Sigmoid colon (tissue), 7 donors: ENCODE measurements around the gene AP3M1. TPM values are rescaled to one million over a fixed set of nuclear protein-coding genes. Genes with fewer than 3 reads are reported as not detected.
A peak's percentile ranks its signal among the peaks of the same experiment; 100 is the strongest.
"Not testable (repeated sequence)": the region's sequence is repeated elsewhere in the genome, so short reads cannot be mapped to it uniquely, and the experiment has no call there.

ENCODE experiments used
- DNase-seq: peaks from one replicate; pipeline ENCODE4 v3.0.0-alpha.2; 2019
- H3K27ac ChIP-seq, 4 donors: fragments of 200-600 bp; sonication (generic); one replicate each; pipeline ENCODE4 v1.5.1; 2016 to 2019; ENCODE audit warnings: mild to moderate bottlenecking in 1 of 4
- H3K27me3 ChIP-seq, 3 donors: fragments of 200-600 bp; sonication (generic); one replicate each; pipeline ENCODE4 v1.5.1; 2019; ENCODE audit warnings: mild to moderate bottlenecking in 1 of 3
- H3K36me3 ChIP-seq, 4 donors: fragments of 200-600 bp; sonication (generic); one replicate each; pipeline ENCODE4 v1.5.1; 2016 to 2019
- H3K4me1 ChIP-seq, 4 donors: fragments of 200-600 bp; sonication (generic); one replicate each; pipeline ENCODE4 v1.5.1; 2017 to 2019
- H3K4me3 ChIP-seq, 4 donors: fragments of 200-600 bp; sonication (generic); one replicate each; pipeline ENCODE4 v1.5.1; 2017 to 2019; ENCODE audit warnings: mild to moderate bottlenecking in 2 of 4, moderate library complexity in 1 of 4
- H3K9me3 ChIP-seq, 4 donors: fragments of 200-600 bp in 3 of 4; sonication (generic) in 3 of 4; one replicate each; pipeline versions ENCODE4 v1.5.1 to v1.6.1; 2013 to 2019
- EP300 ChIP-seq, 4 donors: sonication (generic); formaldehyde crosslinking; IDR thresholded peaks; one replicate each; pipeline ENCODE4 v1.6.1; 2017; ENCODE audit warnings: antibody characterized with exemption in 4 of 4
- POLR2A ChIP-seq, 2 donors: fragments of 450-650 bp; IDR thresholded peaks; one replicate each; pipeline ENCODE4 v1.6.1; 2016; ENCODE audit warnings: antibody characterized with exemption in 2 of 2, mild to moderate bottlenecking in 2 of 2, moderate library complexity in 2 of 2
- POLR2AphosphoS5 ChIP-seq, 4 donors: sonication (generic); formaldehyde crosslinking; IDR thresholded peaks; one replicate each; pipeline ENCODE4 v1.6.1; 2017; ENCODE audit warnings: antibody characterized with exemption in 4 of 4
- WGBS, 2 donors: extraction: QIAGEN DNeasy Blood & Tissue Kit; methylation state at CpG; one replicate each; pipeline ENCODE4 v1.1.7; 2013; 5-methylcytosine and 5-hydroxymethylcytosine counted together
- intact Hi-C: fragments of 100-400 bp; cut with DNase I; formaldehyde crosslinking; loops from one replicate; pipeline ENCODE4 v1.15.1; 2023
- polyA plus RNA-seq, 3 donors: library from polyadenylated mRNA; stranded (reverse); fragments of 200-250 nt; gene quantifications; one replicate each; pipeline ENCODE4 v1.2.3, GENCODE V29; 2013
- total RNA-seq, 4 donors: library from RNA; depleted of rRNA; stranded (reverse); fragments of >200 nt; gene quantifications; one replicate each; pipeline ENCODE4 v1.1.0, GENCODE V29; 2016
- TF ChIP-seq, protein P1 (sequence below), 4 experiments: fragments of 450-650 bp in 3 of 4; fragments of 200-600 bp in 1 of 4; IDR thresholded peaks; one replicate each; pipeline ENCODE4 v1.5.1; 2016 to 2019; ENCODE audit warnings: antibody characterized with exemption in 4 of 4, mild to moderate bottlenecking in 3 of 4, moderate library complexity in 2 of 4
- donor health status: healthy with polysubstance abuse.
- donor health status: Bipolar disorder and iron deficiency.
- donor health status: healthy.

The AP3M1 gene
- total and polyA plus RNA-seq, 7 donors: 13.8 to 36.3 (median 26.7) TPM

- H3K27ac ChIP-seq: peak overlapping the region; percentile 15 to 81 (median 57)
- no peaks in the 10 kb centered on the region for H3K27me3 ChIP-seq
These were observed 5.5 kb downstream of the AP3M1 start for GRCh38 chr10:74145133-74145532.

DNA sequence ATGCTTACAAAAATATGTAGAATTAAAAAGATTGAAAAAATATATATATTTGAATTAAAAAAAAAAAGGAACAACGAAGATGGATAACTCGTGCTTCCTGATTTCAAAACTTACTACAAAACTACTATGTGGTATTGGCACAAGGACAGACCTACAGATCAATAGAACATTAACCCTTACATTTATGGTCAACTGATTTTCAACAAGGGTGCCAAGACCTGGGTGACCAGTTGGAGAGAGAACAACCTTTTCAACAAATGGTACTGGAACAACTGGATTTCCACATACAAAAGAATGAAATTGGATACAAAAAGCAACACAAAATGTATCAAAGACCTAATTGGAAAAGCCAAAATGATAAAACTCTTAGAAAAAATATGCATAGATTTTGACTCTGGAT is 10.1 kb downstream of the AP3M1 start:
- no peak overlapping the region for H3K27ac ChIP-seq
- no peak for TF ChIP-seq POLR2AphosphoS5 (IDR thresholded peaks at IDR 0.05)
- TF ChIP-seq POLR2A (IDR thresholded peaks at IDR 0.05): no peak
- DNase-seq: no peak
- H3K4me3 ChIP-seq: no peak overlapping the region
- peaks cover 21 to 34% (median 24%) of the 10 kb centered on the region in 4 donors for H3K36me3 ChIP-seq
- intact Hi-C loops: no loop called here
- H3K9me3 ChIP-seq: no peaks in the 10 kb centered on the region
- 80 to 82% methylated on average over 2 of the region's 2 CpGs for WGBS, 2 donors
- H3K4me1 ChIP-seq: peaks cover 0 to 34% (median 31%) of the 10 kb centered on the region in 4 donors
- H3K27me3 ChIP-seq: no peaks in the 10 kb centered on the region

More at GRCh38 chr10:74145133-74145532, 5.5 kb downstream of the AP3M1 start:
- no peak overlapping the region for H3K4me3 ChIP-seq
- 13 to 49% methylated on average over 2 of the region's 2 CpGs for WGBS, 2 donors
- DNase-seq: no peak
- H3K9me3 ChIP-seq: no peaks in the 10 kb centered on the region
- peaks cover 0 to 75% (median 63%) of the 10 kb centered on the region in 4 donors for H3K4me1 ChIP-seq
- peaks cover 0 to 6% (median under 1%) of the 10 kb centered on the region in 4 donors for H3K36me3 ChIP-seq
- TF ChIP-seq POLR2AphosphoS5 (IDR thresholded peaks at IDR 0.05) (peak; percentile 61 to 78 (median 71)), POLR2A (IDR thresholded peaks at IDR 0.05) (no peak), EP300 (IDR thresholded peaks at IDR 0.05) (peak in 2 of 4 donors; percentile 45 to 62)
- intact Hi-C loops: no loop called here

- Histone ChIP-seq H3K27ac (no peak overlapping the region), H3K4me1 (peaks cover 0 to 30% (median 26%) of the 10 kb centered on the region in 4 donors), H3K36me3 (peaks cover 21 to 40% (median 25%) of the 10 kb centered on the region in 4 donors), H3K9me3 (no peaks in the 10 kb centered on the region), H3K4me3 (no peak overlapping the region), H3K27me3 (no peaks in the 10 kb centered on the region)
- intact Hi-C loops: no loop called here
- WGBS, 2 donors: 97 to 98% methylated on average over 18 of the region's 18 CpGs
- no peak for DNase-seq
- TF ChIP-seq EP300 (IDR thresholded peaks at IDR 0.05): no peak
- no peak for TF ChIP-seq POLR2A (IDR thresholded peaks at IDR 0.05)
- no peak for TF ChIP-seq POLR2AphosphoS5 (IDR thresholded peaks at IDR 0.05)
- TF ChIP-seq, protein P1, sequence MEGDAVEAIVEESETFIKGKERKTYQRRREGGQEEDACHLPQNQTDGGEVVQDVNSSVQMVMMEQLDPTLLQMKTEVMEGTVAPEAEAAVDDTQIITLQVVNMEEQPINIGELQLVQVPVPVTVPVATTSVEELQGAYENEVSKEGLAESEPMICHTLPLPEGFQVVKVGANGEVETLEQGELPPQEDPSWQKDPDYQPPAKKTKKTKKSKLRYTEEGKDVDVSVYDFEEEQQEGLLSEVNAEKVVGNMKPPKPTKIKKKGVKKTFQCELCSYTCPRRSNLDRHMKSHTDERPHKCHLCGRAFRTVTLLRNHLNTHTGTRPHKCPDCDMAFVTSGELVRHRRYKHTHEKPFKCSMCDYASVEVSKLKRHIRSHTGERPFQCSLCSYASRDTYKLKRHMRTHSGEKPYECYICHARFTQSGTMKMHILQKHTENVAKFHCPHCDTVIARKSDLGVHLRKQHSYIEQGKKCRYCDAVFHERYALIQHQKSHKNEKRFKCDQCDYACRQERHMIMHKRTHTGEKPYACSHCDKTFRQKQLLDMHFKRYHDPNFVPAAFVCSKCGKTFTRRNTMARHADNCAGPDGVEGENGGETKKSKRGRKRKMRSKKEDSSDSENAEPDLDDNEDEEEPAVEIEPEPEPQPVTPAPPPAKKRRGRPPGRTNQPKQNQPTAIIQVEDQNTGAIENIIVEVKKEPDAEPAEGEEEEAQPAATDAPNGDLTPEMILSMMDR (IDR thresholded peaks at IDR 0.05): no peak
These were observed 10.6 kb downstream of the AP3M1 start for GRCh38 chr10:74139981-74140380.

- WGBS, 2 donors: 94 to 95% methylated on average over 5 of the region's 5 CpGs
- intact Hi-C loops, H3K27me3 ChIP-seq, DNase-seq, H3K4me3 ChIP-seq, H3K9me3 ChIP-seq, H3K27ac ChIP-seq: not testable (repeated sequence)
- H3K36me3 ChIP-seq: peaks cover 21 to 54% (median 27%) of the 10 kb centered on the region in 4 donors
- peaks cover 0 to 28% (median 21%) of the 10 kb centered on the region in 4 donors for H3K4me1 ChIP-seq
These were observed 12.0 kb downstream of the AP3M1 start for GRCh38 chr10:74138596-74138995.

DNA sequence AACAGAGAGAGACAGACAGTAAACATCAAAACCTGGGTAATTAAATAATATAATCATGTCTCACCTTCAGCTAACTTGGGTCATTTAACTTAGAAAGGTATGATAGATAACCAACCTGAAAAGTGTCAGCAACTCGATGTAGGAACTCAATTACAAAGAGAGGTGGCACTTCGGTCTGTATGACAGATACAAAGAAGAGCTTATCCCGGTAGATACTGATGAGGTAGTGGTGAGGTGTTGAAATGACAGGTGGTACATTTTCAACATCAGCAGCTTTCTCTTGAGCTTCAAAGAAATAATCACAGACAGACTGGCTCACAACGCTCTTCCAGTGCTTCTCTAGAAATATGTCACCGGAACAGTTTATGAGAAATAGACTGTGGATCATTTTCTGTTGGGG is 12.6 kb downstream of the AP3M1 start:
- TF ChIP-seq EP300 (IDR thresholded peaks at IDR 0.05): no peak
- TF ChIP-seq POLR2A (IDR thresholded peaks at IDR 0.05): no peak
- TF ChIP-seq, protein P1 (IDR thresholded peaks at IDR 0.05): no peak
- 91 to 96% methylated on average over 5 of the region's 5 CpGs for WGBS, 2 donors
- Histone ChIP-seq H3K36me3 (peaks cover 21 to 60% (median 30%) of the 10 kb centered on the region in 4 donors), H3K4me3 (no peak overlapping the region), H3K27ac (no peak overlapping the region), H3K9me3 (no peaks in the 10 kb centered on the region), H3K27me3 (no peaks in the 10 kb centered on the region), H3K4me1 (peaks cover 0 to 25% (median 15%) of the 10 kb centered on the region in 4 donors)
- DNase-seq: no peak
- intact Hi-C loops: no loop called here

DNA sequence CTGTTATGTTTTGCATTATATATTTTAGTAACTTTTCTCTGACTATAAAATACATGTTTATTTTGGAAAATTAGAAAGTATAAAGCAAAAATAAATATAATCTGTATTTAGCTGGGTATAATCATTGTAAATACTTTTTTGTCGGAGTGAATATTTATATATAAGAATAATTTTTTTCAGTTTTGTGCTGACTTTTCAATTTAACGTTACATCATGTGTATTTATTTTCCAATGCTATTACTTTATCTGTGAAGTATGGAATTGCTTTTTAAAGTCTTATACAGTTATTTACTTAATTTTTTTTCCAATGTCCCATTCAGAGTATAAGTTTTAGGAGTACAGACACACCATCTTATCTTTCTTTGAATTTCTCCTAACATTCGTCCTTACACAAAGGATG is 15.2 kb downstream of the AP3M1 start:
- H3K4me3 ChIP-seq: no peak overlapping the region
- TF ChIP-seq, protein P1 (IDR thresholded peaks at IDR 0.05): no peak
- no peak for TF ChIP-seq EP300 (IDR thresholded peaks at IDR 0.05)
- TF ChIP-seq POLR2AphosphoS5 (IDR thresholded peaks at IDR 0.05): no peak
- no peak for TF ChIP-seq POLR2A (IDR thresholded peaks at IDR 0.05)
- H3K27ac ChIP-seq: no peak overlapping the region
- WGBS, 2 donors: 94 to 95% methylated on average over 3 of the region's 3 CpGs
- intact Hi-C loops: no loop called here
- H3K27me3 ChIP-seq: no peaks in the 10 kb centered on the region
- peaks cover 35 to 85% (median 47%) of the 10 kb centered on the region in 4 donors for H3K36me3 ChIP-seq
- peaks cover 0 to 12% (median 5%) of the 10 kb centered on the region in 4 donors for H3K4me1 ChIP-seq
- no peak for DNase-seq
- no peaks in the 10 kb centered on the region for H3K9me3 ChIP-seq
